Breast epithelium (tissue), 4 donors: ENCODE measurements around the gene ALG1L2. TPM values are rescaled to one million over a fixed set of nuclear protein-coding genes. Genes with fewer than 3 reads are reported as not detected.
"Not testable (repeated sequence)": the region's sequence is repeated elsewhere in the genome, so short reads cannot be mapped to it uniquely, and the experiment has no call there.

Source experiments
- DNase-seq, 2 donors: peaks; one replicate each; pipeline ENCODE4 v3.0.0-alpha.2; 2019; ENCODE audit warnings: low spot score in 2 of 2
- H3K27ac ChIP-seq, 2 donors: fragments of 200-600 bp; sonication (generic) in 1 of 2; one replicate each; pipeline ENCODE4 v1.5.1; 2016 to 2019; ENCODE audit warnings: mild to moderate bottlenecking in 1 of 2
- H3K27me3 ChIP-seq, 2 donors: fragments of 200-600 bp; sonication (generic) in 1 of 2; one replicate each; pipeline versions ENCODE4 v1.5.1 to v1.6.0; 2017 to 2019; ENCODE audit warnings: control low read depth in 1 of 2, mild to moderate bottlenecking in 1 of 2
- H3K36me3 ChIP-seq: fragments of 200-600 bp; one replicate; pipeline ENCODE4 v1.5.1; 2019
- H3K4me1 ChIP-seq, 2 donors: fragments of 200-600 bp; sonication (generic); one replicate each; pipeline ENCODE4 v1.5.1; 2016 to 2019; ENCODE audit warnings: control low read depth in 1 of 2
- H3K4me3 ChIP-seq, 3 donors: fragments of 200-600 bp; sonication (generic); 1 replicate in 2 of 3; 2 replicates in 1 of 3; pipeline ENCODE4 v1.5.1; 2016 to 2019; ENCODE audit warnings: mild to moderate bottlenecking in 3 of 3, moderate library complexity in 2 of 3
- H3K9me3 ChIP-seq, 2 donors: fragments of 200-600 bp; sonication (generic) in 1 of 2; one replicate each; pipeline ENCODE4 v1.5.1; 2016 to 2019; ENCODE audit warnings: control low read depth in 1 of 2
- POLR2A ChIP-seq: fragments of 450-650 bp; IDR thresholded peaks from one replicate; pipeline ENCODE4 v1.6.1; 2016; ENCODE audit warnings: antibody characterized with exemption, mild to moderate bottlenecking, moderate library complexity
- POLR2AphosphoS5 ChIP-seq, 3 donors: sonication (generic); formaldehyde crosslinking; IDR thresholded peaks; one replicate each; pipeline ENCODE4 v1.6.1; 2017; ENCODE audit warnings: antibody characterized with exemption in 3 of 3
- intact Hi-C: fragments of 100-400 bp; cut with DNase I; formaldehyde crosslinking; loops from one replicate; pipeline ENCODE4 v1.15.1; 2023; ENCODE audit warnings: low total_unique reads
- total RNA-seq, 3 donors: library from RNA; depleted of rRNA; stranded (reverse); fragments of >200 nt; gene quantifications; one replicate each; pipeline ENCODE4 v1.1.0, GENCODE V29; 2016
- TF ChIP-seq, protein P1 (sequence below), 3 donors: fragments of 450-650 bp; IDR thresholded peaks; one replicate each; pipeline ENCODE4 v1.5.1; 2016 to 2017; ENCODE audit warnings: antibody characterized with exemption in 3 of 3, mild to moderate bottlenecking in 3 of 3, moderate library complexity in 3 of 3

Gene ALG1L2, protein sequence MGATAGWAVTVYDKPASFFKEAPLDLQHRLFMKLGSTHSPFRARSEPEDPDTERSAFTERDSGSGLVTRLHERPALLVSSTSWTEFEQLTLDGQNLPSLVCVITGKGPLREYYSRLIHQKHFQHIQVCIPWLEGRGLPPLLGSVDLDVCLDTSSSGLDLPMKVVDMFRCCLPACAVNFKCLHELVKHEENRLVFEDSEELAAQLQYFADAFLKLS
- total RNA-seq = 1 to 10 TPM in 1 of 3 donors, not detected in 2; 1.3 TPM

DNA sequence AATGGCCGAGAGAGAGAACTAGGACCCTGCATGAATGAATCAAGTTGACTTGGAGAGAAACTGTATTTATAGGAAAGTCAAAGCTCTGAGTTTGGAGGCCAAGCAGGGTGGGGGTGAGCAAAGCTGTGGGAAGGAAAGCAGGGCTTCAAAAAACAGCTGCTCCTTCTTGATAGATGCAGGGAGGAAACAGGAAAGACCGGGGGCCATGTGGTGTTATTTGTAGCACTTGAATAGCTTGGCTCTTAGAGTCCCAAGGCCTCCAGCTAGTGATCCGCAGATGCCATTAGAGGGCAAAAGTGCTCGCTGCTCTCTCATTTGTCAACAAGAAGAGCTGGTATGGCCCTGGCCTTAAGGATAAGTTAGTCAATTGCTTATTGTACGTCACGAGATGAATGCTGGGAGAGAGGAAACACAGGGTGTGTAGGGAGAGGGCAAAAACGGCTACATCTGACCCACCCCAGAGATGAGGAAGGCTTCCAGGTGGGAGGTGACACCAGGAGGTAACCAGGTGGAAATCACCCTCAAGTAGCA lies at the start of gene ALG1L2:
TSS of gene ALG1L2 (plus strand) at position 481 of the 531 bp plus-strand sequence. CDS start 186 bp downstream, outside the sequence.
- TF ChIP-seq, protein P1, sequence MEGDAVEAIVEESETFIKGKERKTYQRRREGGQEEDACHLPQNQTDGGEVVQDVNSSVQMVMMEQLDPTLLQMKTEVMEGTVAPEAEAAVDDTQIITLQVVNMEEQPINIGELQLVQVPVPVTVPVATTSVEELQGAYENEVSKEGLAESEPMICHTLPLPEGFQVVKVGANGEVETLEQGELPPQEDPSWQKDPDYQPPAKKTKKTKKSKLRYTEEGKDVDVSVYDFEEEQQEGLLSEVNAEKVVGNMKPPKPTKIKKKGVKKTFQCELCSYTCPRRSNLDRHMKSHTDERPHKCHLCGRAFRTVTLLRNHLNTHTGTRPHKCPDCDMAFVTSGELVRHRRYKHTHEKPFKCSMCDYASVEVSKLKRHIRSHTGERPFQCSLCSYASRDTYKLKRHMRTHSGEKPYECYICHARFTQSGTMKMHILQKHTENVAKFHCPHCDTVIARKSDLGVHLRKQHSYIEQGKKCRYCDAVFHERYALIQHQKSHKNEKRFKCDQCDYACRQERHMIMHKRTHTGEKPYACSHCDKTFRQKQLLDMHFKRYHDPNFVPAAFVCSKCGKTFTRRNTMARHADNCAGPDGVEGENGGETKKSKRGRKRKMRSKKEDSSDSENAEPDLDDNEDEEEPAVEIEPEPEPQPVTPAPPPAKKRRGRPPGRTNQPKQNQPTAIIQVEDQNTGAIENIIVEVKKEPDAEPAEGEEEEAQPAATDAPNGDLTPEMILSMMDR (IDR thresholded peaks at IDR 0.05) = no peak
- no peak for TF ChIP-seq POLR2AphosphoS5 (IDR thresholded peaks at IDR 0.05)
- no peak for TF ChIP-seq POLR2A
- Histone ChIP-seq H3K9me3 (no peaks in the 10 kb centered on the region), H3K27me3 (no peaks in the 10 kb centered on the region), H3K36me3 (no peaks in the 10 kb centered on the region), H3K4me3 (no peak within 1 kb of the TSS), H3K4me1 (no peaks in the 10 kb centered on the region), H3K27ac (no peak within 1 kb of the TSS)
- intact Hi-C loops = no loop called here
- no peak for DNase-seq

DNA sequence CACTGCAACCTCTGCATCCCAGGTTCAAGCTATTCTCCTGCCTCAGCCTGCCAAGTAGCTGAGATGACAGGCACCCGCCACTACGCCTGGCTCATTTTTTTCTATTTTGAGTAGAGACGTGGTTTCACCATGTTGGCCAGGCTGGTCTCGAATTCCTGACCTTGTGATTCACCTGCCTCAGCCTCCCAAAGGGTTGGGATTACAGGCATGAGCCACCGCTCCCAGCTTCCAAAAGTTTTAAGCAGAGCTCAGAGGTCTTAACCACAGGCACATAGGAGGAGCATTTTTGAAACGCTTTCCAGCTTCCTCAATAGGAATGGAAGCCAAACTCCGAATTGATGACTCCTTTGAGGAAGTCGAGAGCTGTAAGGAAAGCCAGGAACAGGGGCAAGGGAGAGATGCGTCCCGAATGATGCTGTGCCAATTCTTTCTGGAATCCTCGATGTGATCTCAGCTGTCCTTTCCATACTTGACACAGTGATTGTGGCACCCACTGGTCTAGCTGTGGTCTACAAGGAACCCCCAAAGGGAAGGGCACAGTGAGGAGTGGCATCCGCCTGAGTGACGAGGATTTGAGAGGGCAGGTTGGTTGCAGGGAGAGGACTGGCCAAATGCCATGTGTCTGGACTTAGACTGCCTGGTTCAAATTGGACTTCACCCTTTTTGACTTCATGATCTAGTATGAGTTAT lies 44.4 kb upstream of the ALG1L2 start:
- H3K4me3 ChIP-seq, DNase-seq: not testable (repeated sequence)

DNA sequence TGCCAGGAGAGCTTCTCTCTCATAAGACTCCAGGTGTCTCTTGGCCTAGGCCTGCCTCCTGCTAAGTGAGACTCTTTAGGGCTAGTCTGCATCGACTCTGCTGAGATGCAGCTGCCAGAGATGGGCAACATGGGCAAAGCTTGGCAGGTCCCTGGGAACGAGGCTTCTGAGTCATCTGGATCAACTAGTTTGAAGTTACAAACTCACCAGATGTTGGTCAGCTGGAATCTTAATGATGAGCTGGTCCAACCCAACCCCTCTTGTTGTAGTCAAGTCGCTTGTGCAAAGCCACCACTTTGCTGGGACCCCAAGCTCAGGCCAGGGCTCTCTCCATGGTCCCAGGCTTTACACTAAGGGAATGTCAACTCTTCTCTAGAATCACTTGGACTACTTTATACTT lies 38.9 kb upstream of the ALG1L2 start:
- H3K27me3 ChIP-seq, intact Hi-C loops, H3K36me3 ChIP-seq, H3K9me3 ChIP-seq, H3K4me1 ChIP-seq, H3K27ac ChIP-seq, DNase-seq, H3K4me3 ChIP-seq: not testable (repeated sequence)

More for the DNA sequence above, 44.4 kb upstream of the ALG1L2 start:
- H3K36me3 ChIP-seq, H3K9me3 ChIP-seq, H3K27ac ChIP-seq, intact Hi-C loops, H3K27me3 ChIP-seq, H3K4me1 ChIP-seq: not testable (repeated sequence)

DNA sequence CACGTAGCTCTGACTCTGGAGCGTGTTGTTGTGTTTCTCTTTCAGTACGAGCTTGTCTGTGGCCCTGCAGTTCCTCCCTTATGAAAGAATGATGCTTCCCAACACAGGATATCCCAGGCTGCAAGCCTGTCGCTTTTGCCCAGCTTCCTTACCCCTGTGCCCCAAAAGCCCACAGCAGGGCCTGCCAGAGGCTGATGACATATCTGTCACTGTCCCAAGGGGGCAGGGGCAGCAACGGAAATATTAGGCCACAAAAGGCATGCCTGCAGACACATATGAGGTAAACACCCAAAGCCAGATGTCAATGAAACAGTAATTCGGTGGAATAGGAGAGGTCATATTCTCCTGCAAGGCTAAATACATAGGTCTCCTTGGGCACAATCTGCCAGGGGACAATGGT lies 38.0 kb upstream of the ALG1L2 start:
- intact Hi-C loops, H3K9me3 ChIP-seq, H3K4me3 ChIP-seq, H3K27ac ChIP-seq, H3K4me1 ChIP-seq, H3K36me3 ChIP-seq, DNase-seq, H3K27me3 ChIP-seq: not testable (repeated sequence)

DNA sequence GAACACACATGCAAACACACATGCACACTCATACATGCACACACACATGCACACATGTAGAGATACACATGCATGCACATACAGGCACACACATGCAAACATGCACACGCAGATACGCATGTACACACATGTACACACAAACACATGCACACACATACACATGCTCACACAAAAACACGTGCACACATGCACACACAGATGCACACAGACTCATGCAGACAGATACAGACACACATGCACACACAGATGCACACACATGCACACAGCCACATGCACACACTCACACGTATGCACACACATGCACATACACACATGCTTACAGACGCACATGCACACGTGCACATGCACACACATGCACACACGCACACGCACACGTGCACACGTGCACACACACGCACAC lies 37.3 kb upstream of the ALG1L2 start:
- no peak for DNase-seq
- TF ChIP-seq POLR2A = no peak
- TF ChIP-seq, protein P1 (IDR thresholded peaks at IDR 0.05) = no peak
- no peak for TF ChIP-seq POLR2AphosphoS5 (IDR thresholded peaks at IDR 0.05)
- no peaks in the 10 kb centered on the region for H3K27me3 ChIP-seq
- intact Hi-C loops = no loop called here
- no peaks in the 10 kb centered on the region for H3K36me3 ChIP-seq
- H3K4me1 ChIP-seq = no peaks in the 10 kb centered on the region
- no peaks in the 10 kb centered on the region for H3K9me3 ChIP-seq
- H3K27ac ChIP-seq = no peak overlapping the region
- H3K4me3 ChIP-seq = no peak overlapping the region

DNA sequence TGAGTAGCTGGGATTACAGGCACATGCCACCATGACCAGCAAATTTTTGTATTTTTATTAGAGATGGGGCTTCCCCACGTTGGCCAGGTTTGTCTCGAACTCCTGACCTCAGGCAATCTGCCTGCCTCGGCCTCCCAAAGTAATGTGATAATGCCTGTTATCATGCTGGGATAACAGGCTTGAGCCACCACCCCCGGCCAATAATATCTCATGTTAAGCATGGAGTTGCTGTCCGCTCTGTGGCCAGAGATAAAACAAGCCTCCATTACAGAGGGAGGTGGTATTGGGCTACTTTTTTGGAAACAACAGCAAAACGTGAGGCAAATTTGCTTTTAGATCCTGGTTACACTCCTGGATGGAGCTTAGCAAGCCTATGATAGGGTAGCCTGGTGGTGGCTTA lies 32.9 kb upstream of the ALG1L2 start:
- no peak for TF ChIP-seq POLR2A
- TF ChIP-seq, protein P1 (IDR thresholded peaks at IDR 0.05) = no peak
- TF ChIP-seq POLR2AphosphoS5 (IDR thresholded peaks at IDR 0.05) = no peak
- no peaks in the 10 kb centered on the region for H3K27me3 ChIP-seq
- H3K4me1 ChIP-seq = no peaks in the 10 kb centered on the region
- no peak overlapping the region for H3K4me3 ChIP-seq
- intact Hi-C loops = no loop called here
- H3K27ac ChIP-seq = no peak overlapping the region
- H3K36me3 ChIP-seq = no peaks in the 10 kb centered on the region
- no peak for DNase-seq
- no peaks in the 10 kb centered on the region for H3K9me3 ChIP-seq

DNA sequence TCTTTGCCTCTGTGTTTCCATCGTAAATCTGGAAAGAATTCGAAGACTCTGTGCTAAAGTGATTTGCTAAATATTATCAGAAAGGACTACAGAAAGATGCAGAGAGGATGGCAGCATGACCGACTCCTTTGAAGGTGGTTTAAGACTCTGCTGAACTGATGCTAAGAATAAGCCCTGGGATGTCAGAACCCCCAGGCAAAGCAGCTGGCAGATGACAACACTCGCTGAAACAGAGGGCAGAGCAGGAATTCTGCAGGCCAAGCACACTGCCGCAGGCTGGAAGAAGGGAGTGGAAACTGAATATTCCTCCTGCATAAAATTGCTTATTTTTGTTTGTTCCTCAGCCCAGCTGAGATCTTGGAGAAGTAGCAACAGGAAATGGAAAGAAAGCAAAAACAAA lies 29.3 kb upstream of the ALG1L2 start:
- intact Hi-C loops, H3K4me1 ChIP-seq: not testable (repeated sequence)

DNA sequence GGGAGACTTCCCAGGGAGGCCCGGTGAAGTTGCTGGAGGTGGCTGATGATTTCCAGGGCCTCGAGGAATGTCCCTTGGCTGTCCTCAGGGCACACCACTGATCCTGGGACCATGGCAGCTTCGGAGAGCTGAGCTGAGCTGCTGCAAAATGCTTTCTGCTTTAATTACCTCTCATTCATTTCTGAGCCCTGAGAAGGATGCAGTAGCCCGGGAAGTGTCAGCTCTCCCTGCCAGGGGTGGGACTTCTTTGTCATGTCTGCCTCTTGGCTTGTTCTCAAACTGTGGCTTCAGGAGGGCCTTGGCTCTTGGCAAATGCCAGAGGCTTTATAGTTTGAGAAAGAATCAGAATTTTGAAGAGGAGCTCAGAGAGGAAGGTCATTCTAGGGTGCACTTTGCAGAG lies 28.7 kb upstream of the ALG1L2 start:
- not testable (repeated sequence) for H3K9me3 ChIP-seq

More for the DNA sequence above, 29.3 kb upstream of the ALG1L2 start:
- H3K4me3 ChIP-seq, H3K27me3 ChIP-seq, H3K36me3 ChIP-seq, H3K27ac ChIP-seq, DNase-seq, H3K9me3 ChIP-seq: not testable (repeated sequence)

DNA sequence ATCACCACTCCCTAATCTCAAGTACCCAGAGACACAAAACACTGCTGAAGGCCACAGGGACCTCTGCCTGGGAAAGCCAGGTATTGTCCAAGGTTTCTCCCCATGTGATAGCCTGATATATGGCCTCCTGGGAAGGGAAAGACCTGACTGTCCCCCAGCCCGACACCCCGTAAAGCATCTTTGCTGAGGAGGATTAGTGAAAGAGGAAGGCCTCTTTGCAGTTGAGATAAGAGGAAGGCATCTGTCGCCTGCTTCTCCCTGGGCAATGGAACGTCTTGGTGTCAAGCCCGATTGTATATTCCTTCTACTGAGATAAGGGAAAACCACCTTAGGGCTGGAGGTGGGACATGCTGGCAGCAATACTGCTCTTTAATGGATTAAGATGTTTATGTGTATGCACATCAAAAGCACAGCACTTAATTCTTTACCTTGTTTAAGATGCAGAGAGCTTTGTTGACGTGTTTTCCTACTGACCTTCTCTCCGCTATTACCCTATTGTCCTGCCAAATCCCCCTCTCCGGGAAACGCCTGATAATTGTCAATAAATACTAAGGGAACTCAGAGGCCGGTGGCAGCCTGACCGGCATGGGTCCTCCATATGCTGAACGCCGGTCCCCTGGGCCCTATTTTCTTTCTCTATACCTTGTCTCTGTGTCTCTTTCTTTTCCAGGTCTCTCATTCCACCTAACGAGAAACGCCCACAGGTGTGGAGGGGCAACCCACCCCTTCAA lies 23.9 kb upstream of the ALG1L2 start:
- H3K4me3 ChIP-seq, DNase-seq, H3K27ac ChIP-seq, H3K9me3 ChIP-seq, H3K27me3 ChIP-seq, H3K4me1 ChIP-seq, H3K36me3 ChIP-seq, intact Hi-C loops: not testable (repeated sequence)

More for the DNA sequence above, 28.7 kb upstream of the ALG1L2 start:
- H3K36me3 ChIP-seq, H3K27ac ChIP-seq, intact Hi-C loops, H3K27me3 ChIP-seq, H3K4me1 ChIP-seq, H3K4me3 ChIP-seq, DNase-seq: not testable (repeated sequence)
